ENCODE measurements around the gene ADAMTS1.
"Not testable (repeated sequence)": the region's sequence is repeated elsewhere in the genome, so short reads cannot be mapped to it uniquely, and the experiment has no call there.

The ADAMTS1 gene

GRCh38 chr21:26845066-26845758 lies at the start of gene ADAMTS1:
Gene ADAMTS1, minus strand, starts transcription at chr21:26845409. Its CDS starts 455 bp downstream, at chr21:26844954.
- peak; percentile 57 for DNase-seq

- DNase-seq, result no peak
These were observed 46.9 kb upstream of the ADAMTS1 start for GRCh38 chr21:26892151-26892550.

- DNase-seq, result no peak
These were observed 43.7 kb upstream of the ADAMTS1 start for GRCh38 chr21:26888931-26889330.

GRCh38 chr21:26888256-26888655 lies 43.0 kb upstream of the ADAMTS1 start:
- no peak for DNase-seq

- no peak for DNase-seq
These were observed 42.0 kb upstream of the ADAMTS1 start for GRCh38 chr21:26887251-26887650.

- DNase-seq, result no peak
These were observed 39.2 kb upstream of the ADAMTS1 start for GRCh38 chr21:26884436-26884835.

GRCh38 chr21:26883768-26884167 lies 38.6 kb upstream of the ADAMTS1 start:
- DNase-seq, result no peak

GRCh38 chr21:26881504-26882228 lies 36.5 kb upstream of the ADAMTS1 start:
- DNase-seq, result peak; percentile 24

DNA sequence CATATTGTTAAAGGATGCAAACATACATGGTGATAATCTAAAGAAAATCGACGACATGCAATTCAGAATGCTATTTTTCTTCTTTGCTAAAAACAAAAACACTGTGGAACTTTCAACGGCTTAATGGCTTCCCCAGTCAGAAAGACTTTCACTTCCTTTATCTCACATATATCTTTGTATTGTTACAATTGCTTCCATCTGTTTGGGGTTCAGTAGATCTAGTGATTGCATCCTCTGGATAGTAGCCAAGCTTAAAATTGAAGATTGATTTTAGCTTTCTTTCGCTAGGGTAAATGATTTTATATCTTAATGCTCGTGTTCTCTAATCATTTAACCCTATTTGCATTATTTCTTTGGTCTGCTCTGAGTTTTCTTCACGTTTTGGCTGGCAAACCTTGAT lies 31.8 kb upstream of the ADAMTS1 start:
- DNase-seq, result peak; percentile 6

GRCh38 chr21:26874347-26874746 lies 29.1 kb upstream of the ADAMTS1 start:
- no peak for DNase-seq

- no peak for DNase-seq
These were observed 20.6 kb upstream of the ADAMTS1 start for GRCh38 chr21:26865857-26866256.

- DNase-seq, result not testable (repeated sequence)
These were observed 11.7 kb upstream of the ADAMTS1 start for GRCh38 chr21:26856871-26857350.

- not testable (repeated sequence) for DNase-seq
These were observed 9.5 kb upstream of the ADAMTS1 start for GRCh38 chr21:26854695-26855094.

DNA sequence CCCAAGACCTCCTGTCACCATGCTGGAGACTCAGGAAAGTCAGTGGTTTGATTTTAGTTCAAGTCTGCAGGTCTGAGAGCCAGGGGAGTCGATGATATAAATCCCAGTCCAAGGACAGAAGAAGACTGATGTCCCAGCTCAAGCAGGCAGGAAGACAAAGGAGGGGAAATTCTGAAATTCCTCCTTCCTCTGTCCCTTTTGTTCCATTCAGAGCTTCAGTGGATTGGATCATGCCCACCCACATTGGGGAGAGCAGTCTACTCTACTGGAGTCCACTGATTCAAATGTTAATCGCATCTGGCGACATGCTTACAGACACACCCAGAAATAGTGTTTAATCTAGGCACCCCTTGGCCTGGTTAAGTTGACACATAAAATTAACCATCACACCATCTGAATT lies 7.2 kb upstream of the ADAMTS1 start:
- DNase-seq, result no peak

DNA sequence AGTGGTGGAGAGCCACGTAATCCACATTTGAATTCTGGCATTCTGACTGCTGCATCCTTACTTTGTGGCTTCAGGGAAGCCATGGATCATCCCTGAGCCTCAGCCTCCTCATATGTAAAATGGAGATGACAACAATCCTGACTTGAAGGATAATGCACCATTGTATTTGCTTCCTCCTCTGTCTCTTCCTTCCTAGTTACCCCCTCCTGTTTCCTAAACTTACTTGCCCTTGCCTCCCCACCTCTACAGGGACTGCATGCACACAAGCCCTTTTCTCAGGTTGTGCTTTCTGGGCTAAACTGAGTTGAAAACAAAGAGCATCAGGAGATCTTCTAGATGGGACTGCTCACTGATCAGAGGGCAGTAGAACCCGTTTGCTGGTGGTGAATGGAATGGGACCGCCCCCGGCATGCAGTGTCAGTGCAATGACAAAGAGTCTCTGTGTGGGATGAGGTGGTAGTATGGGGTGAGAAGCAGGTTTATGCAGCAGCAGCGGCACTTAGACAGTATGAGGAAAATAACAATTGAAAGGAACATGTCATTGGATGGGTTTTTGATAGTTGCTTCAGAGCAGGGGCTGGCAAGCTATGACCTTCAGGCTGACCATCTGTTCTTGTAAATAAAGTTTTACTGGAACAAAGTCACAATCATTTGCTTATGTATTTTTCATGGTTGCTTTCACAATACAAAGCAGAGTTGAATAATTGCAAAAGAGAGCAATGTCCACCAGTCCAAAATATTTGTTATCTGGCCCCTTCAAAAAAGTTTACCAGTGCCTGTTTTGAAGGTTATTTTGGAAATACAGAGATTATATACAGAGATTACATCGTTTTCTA lies 6.1 kb upstream of the ADAMTS1 start:
- no peak for DNase-seq

- DNase-seq, result peak; percentile 71
These were observed 5.0 kb upstream of the ADAMTS1 start for GRCh38 chr21:26850116-26850643.

- DNase-seq, result peak; percentile 70
These were observed 4.4 kb upstream of the ADAMTS1 start for GRCh38 chr21:26849428-26850115.

DNA sequence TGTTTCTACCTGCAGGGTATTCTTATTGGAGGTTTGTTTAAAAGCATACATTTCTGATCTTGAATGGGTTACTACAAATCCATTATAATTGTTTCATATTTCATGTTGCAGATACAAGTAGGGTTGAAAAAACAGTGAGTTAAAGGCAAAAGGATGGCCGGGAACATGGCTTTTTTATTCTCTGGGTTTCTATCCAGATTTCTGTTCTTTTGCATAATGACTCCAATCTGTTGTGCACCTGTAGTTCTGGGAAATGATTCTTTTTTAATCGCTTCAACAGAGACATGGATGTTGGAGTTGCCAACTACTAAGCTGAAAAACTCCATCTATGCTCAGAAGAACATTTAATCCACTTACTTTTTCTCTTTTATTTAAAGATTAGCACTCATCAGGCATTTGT lies 2.7 kb upstream of the ADAMTS1 start:
- DNase-seq, result no peak

DNA sequence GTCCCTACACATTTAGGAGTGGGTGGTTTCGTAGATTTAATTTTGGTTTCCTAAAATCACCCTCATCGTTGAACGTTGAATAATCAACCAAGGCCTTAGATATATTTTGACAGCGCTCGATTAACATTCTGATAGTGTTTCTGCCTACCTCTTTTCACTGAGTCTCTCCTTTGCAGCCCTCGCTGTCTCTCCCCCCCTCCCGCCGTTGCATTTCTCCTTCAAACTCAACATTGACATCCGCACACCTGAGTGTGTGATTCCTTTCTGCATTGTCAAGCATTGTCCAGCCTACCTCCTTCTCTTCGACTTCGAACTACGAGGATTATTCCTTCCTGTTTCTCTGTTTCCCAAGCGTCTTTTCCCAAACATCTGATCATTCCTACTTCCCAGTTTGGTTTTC lies 1.8 kb upstream of the ADAMTS1 start:
- no peak for DNase-seq

GRCh38 chr21:26846036-26846931 lies 1.1 kb upstream of the ADAMTS1 start:
- DNase-seq, result peak; percentile 62

DNA sequence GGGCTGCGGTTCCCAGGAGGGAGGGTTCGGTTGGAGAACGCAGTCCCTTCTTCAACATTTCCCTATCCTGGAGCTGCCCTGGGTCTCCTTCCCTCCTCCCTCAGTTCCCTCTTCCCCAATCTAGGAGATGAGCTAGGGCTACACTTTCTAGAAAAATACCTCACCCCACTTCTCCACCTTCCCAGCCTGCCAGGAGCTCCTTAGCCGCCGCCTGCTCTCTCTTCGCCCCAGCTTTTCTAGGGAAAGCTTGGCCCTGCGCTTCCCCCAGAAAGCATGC lies 488 bp upstream of the ADAMTS1 start:
- no peak for DNase-seq
